Keratinocyte (primary cell): ENCODE data around the gene HGF. TPM values are rescaled to one million over a fixed set of nuclear protein-coding genes. Genes with fewer than 3 reads are reported as not detected.

ENCODE experiments used
- DNase-seq: peaks from one replicate; pipeline ENCODE4 v3.0.0-alpha.2; 2011; ENCODE audit warnings: low read depth, missing footprints, low spot score
- FAIRE-seq: peaks from 2 replicates; lab custom pipeline; 2011; peaks lifted over from hg19 to GRCh38; lab: Jason Lieb, UNC
- H2AFZ ChIP-seq: 2 replicates; pipeline ENCODE4 v1.6.0; 2012; ENCODE audit warnings: low read length, control low read depth, inconsistent platforms; ENCODE audit not compliant: control insufficient read depth
- H3K27ac ChIP-seq: 2 replicates; pipeline ENCODE4 v1.5.1; 2011; ENCODE audit warnings: low read length; ENCODE audit not compliant: control insufficient read depth, insufficient read depth
- H3K27me3 ChIP-seq: 3 replicates; pipeline ENCODE4 v1.6.0; 2011; ENCODE audit warnings: low read length; ENCODE audit not compliant: control insufficient read depth, insufficient read depth; ENCODE audit errors: extremely low read depth
- H3K36me3 ChIP-seq, 2 experiments: 2 replicates in 1 of 2; 3 replicates in 1 of 2; pipeline ENCODE4 v1.5.1; 2011; ENCODE audit warnings: low read length in 2 of 2, mild to moderate bottlenecking in 1 of 2; ENCODE audit not compliant: control insufficient read depth in 2 of 2, insufficient read depth in 2 of 2; ENCODE audit errors: extremely low read depth in 1 of 2
- H3K4me1 ChIP-seq: 3 replicates; pipeline ENCODE4 v1.5.1; 2011; ENCODE audit warnings: low read length; ENCODE audit not compliant: control insufficient read depth, insufficient read depth; ENCODE audit errors: extremely low read depth
- H3K4me2 ChIP-seq: 3 replicates; pipeline ENCODE4 v1.6.0; 2011; ENCODE audit warnings: low read depth, low read length; ENCODE audit not compliant: control insufficient read depth, insufficient read depth; ENCODE audit errors: extremely low read depth
- H3K4me3 ChIP-seq, 3 experiments: fragments of 200-600 bp in 1 of 3; sonication (generic) in 1 of 3; 2 replicates in 2 of 3; 3 replicates in 1 of 3; pipeline ENCODE4 v1.5.1; 2011 to 2016; ENCODE audit warnings: low read length in 3 of 3, mild to moderate bottlenecking in 3 of 3, control low read depth in 2 of 3, inconsistent platforms in 1 of 3, low read depth in 1 of 3, mixed read lengths in 1 of 3, mixed run types in 1 of 3, moderate library complexity in 1 of 3; ENCODE audit not compliant: control insufficient read depth in 2 of 3, insufficient read depth in 2 of 3; ENCODE audit errors: extremely low read depth in 1 of 3
- H3K79me2 ChIP-seq: 2 replicates; pipeline ENCODE4 v1.6.0; 2012; ENCODE audit warnings: low read length; ENCODE audit not compliant: control insufficient read depth, insufficient read depth
- H3K9ac ChIP-seq: 3 replicates; pipeline ENCODE4 v1.6.0; 2011; ENCODE audit warnings: low read length; ENCODE audit not compliant: control insufficient read depth, insufficient read depth; ENCODE audit errors: extremely low read depth
- H3K9me1 ChIP-seq: 3 replicates; pipeline ENCODE4 v1.6.0; 2011; ENCODE audit warnings: low read length; ENCODE audit not compliant: control insufficient read depth, insufficient read depth; ENCODE audit errors: extremely low read depth
- H3K9me3 ChIP-seq: 2 replicates; pipeline ENCODE4 v1.5.1; 2012; ENCODE audit warnings: low read depth, low read length; ENCODE audit not compliant: control insufficient read depth
- H4K20me1 ChIP-seq: 3 replicates; pipeline ENCODE4 v1.6.0; 2011; ENCODE audit warnings: low read length; ENCODE audit not compliant: control insufficient read depth, insufficient read depth; ENCODE audit errors: extremely low read depth
- CTCF ChIP-seq, 3 experiments: IDR thresholded peaks in 1 of 3; conservative IDR thresholded peaks in 1 of 3; optimal IDR thresholded peaks in 1 of 3; 2 replicates in 2 of 3; 3 replicates in 1 of 3; pipeline versions ENCODE3 to v1.5.1; 2011; ENCODE audit warnings: low read length in 3 of 3, mild to moderate bottlenecking in 3 of 3, moderate library complexity in 2 of 3, control low read depth in 1 of 3, inconsistent platforms in 1 of 3; ENCODE audit not compliant: insufficient read depth in 2 of 3; ENCODE audit errors: extremely low read depth in 1 of 3
- EZH2 ChIP-seq: IDR thresholded peaks from one replicate; pipeline ENCODE4 v1.6.1; 2012; ENCODE audit warnings: inconsistent platforms, mild to moderate bottlenecking, low read length, moderate library complexity
- dilution Hi-C: fragments of 300-500 bp; cut with MboI; formaldehyde crosslinking; loops from one replicate; pipeline ENCODE4 v1.7.0; 2020; ENCODE audit warnings: low sequenced_read_pairs; ENCODE audit not compliant: extremely low pct_ligation_motif_present
- polyA plus RNA-seq, 5 experiments: library from polyadenylated mRNA; depleted of rRNA in 3 of 5; stranded (reverse) in 3 of 5; stranded (forward) in 1 of 5; unstranded in 1 of 5; fragments of >200 nt; gene quantifications; 1 replicate in 1 of 5; 2 replicates in 3 of 5; 3 replicates in 1 of 5; pipeline versions ENCODE4 v1.2.1 to v1.2.3, GENCODE V29; 2011 to 2012; ENCODE audit warnings: missing spikeins in 2 of 5, low read depth in 1 of 5, low replicate concordance in 1 of 5

The HGF gene
- polyA plus RNA-seq, 1 donor (not counting 4 experiments of a cell fraction or from before 2014, with no cell fraction given): not detected

- FAIRE-seq: no peak
Observed at GRCh38 chr7:81707966-81708365, 61.9 kb downstream of the HGF start.

DNA sequence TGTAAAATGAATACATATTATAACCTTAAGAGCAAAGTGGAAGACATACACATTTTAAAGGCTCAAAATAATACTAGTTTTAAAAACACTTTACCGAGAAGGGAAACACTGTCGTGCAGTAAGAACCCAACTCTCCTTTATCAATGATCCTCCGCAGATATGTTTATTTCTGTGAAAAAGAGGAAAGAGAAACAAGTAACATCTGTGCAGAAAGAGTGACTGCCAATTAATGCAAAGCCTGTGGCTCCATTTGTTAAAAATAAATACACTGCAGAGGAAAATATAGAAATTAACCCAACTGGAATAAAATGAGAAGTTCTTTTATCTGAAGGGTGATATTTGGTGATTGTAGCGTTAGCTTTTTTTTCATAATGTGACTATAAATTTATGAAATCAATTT is 62.7 kb downstream of the HGF start:
- dilution Hi-C loops: no loop called here
- Histone ChIP-seq H3K27ac (no peak overlapping the region), H2AFZ (no peak overlapping the region)

More at GRCh38 chr7:81707966-81708365, 61.9 kb downstream of the HGF start:
- H3K4me3 ChIP-seq: no peak overlapping the region
- no peak for DNase-seq
- TF ChIP-seq EZH2: no peak
- TF ChIP-seq CTCF (optimal IDR thresholded peaks at IDR 0.05 in 1 of 3, IDR thresholded peaks at IDR 0.05 in 1 of 3, conservative IDR thresholded peaks at IDR 0.05 in 1 of 3; ENCODE audit: extremely low read depth in 1 of 3, insufficient read depth in 2 of 3, low read length in 3 of 3): no peak
- H3K9me3 ChIP-seq: no peaks in the 10 kb centered on the region
- H3K9me1 ChIP-seq: no peaks in the 10 kb centered on the region
- no peaks in the 10 kb centered on the region for H3K79me2 ChIP-seq
- no peaks in the 10 kb centered on the region for H3K36me3 ChIP-seq
- H3K27me3 ChIP-seq: no peaks in the 10 kb centered on the region
- no peaks in the 10 kb centered on the region for H4K20me1 ChIP-seq
- no peak overlapping the region for H3K9ac ChIP-seq
- dilution Hi-C loops: no loop called here
- no peak overlapping the region for H3K4me2 ChIP-seq
- no peaks in the 10 kb centered on the region for H3K4me1 ChIP-seq
- no peak overlapping the region for H2AFZ ChIP-seq
- H3K27ac ChIP-seq: no peak overlapping the region

More for the DNA sequence above, 62.7 kb downstream of the HGF start:
- Histone ChIP-seq H3K79me2 (no peaks in the 10 kb centered on the region), H3K4me1 (no peaks in the 10 kb centered on the region), H3K9me1 (no peaks in the 10 kb centered on the region), H3K36me3 (no peaks in the 10 kb centered on the region), H3K27me3 (no peaks in the 10 kb centered on the region), H3K4me3 (no peak overlapping the region), H3K9me3 (no peaks in the 10 kb centered on the region), H4K20me1 (no peaks in the 10 kb centered on the region), H3K9ac (no peak overlapping the region), H3K4me2 (no peak overlapping the region)
- FAIRE-seq (no peak), DNase-seq (no peak)
- no peak for TF ChIP-seq EZH2
- no peak for TF ChIP-seq CTCF (optimal IDR thresholded peaks at IDR 0.05 in 1 of 3, IDR thresholded peaks at IDR 0.05 in 1 of 3, conservative IDR thresholded peaks at IDR 0.05 in 1 of 3; ENCODE audit: extremely low read depth in 1 of 3, insufficient read depth in 2 of 3, low read length in 3 of 3)
